ENCODE measurements around the gene CSTPP1.

CSTPP1 gene

DNA sequence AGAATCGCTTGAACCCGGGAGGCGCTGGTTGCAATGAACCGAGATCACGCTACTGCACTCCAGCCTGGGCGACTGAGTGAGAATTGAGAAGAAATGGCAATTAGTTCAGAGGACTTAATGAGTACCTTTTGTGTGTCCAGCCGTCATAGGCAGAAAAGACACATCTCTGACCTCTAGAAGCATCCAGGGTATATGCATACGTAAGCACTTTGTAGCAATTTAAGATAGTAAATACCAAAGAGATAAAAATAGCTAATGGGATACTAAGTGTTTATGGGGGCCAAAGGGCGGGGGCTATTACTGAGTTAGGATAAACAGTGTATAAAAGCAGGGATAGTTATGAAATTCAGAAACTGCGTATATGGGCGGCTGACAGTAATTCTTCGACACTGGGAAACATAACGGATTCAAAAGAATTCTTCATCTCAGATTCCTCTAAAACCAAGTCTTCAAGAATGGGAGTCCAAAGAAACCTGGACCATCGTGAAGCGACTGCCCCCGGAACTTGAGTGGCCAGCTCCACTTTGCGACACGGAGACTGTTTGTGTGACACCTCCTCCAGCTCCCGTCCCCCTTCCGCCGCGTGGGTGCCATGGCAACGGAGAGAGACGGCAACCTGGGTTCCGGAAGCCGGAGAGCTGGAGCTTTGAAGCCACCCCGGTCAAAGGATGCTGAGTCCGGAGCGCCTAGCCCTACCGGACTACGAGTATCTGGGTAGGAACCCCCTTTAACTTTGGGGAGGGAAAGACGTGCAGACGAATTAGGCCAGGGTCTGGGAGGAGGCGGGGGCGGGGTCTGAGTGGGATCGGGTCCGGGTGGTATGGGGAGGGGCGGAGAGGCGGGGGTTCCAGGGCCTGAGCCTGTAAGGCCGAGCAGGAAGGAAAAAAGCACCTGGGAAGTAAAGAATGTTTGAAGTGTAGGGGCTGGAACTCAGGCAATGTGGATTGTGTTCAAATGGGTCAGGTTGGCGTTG, at the start of gene CSTPP1:
Gene CSTPP1, plus strand, starts transcription at position 624 of the 973 bp plus-strand sequence. Its CDS starts 45 bp downstream, at position 669.
- Histone ChIP-seq H3K4me2 (ENCODE audit: insufficient read depth, low read length) (peak within 1 kb of the TSS; percentile 68), H3K79me2 (ENCODE audit: insufficient read depth, low read length) (peaks cover 5% of the 10 kb centered on the region; the same call in 1 of the 2 replicates), H3K9me3 (ENCODE audit: insufficient read depth, low read length, severe bottlenecking) (no peaks in the 10 kb centered on the region), H2AFZ (ENCODE audit: low read depth, low read length) (peak within 1 kb of the TSS; percentile 80), H3K4me1 (ENCODE audit: insufficient read depth, low read length) (peaks cover 16% of the 10 kb centered on the region), H3K27ac (ENCODE audit: low read length) (peak within 1 kb of the TSS; percentile 61), H3K27me3 (ENCODE audit: insufficient read depth, low read length, poor library complexity) (no peaks in the 10 kb centered on the region), H3K4me3 (ENCODE audit: low read depth in 1 of 2, low read length in 2 of 2) (peak within 1 kb of the TSS; percentile 38 to 74; a peak in 3 of 4 replicates), H3K9ac (ENCODE audit: low read depth, low read length) (peak within 1 kb of the TSS; percentile 38), H4K20me1 (ENCODE audit: insufficient read depth, low read length) (no peaks in the 10 kb centered on the region), H3K36me3 (ENCODE audit: insufficient read depth, low read length) (no peaks in the 10 kb centered on the region)
- ATAC-seq (ENCODE audit: insufficient read depth, low read depth) (peak; percentile 97), DNase-seq (peak; percentile 92)
- TF ChIP-seq EZH2 (IDR thresholded peaks at IDR 0.05; ENCODE audit: borderline replicate concordance, low read depth, low read length, severe bottlenecking): no peak
- TF ChIP-seq, protein P1, sequence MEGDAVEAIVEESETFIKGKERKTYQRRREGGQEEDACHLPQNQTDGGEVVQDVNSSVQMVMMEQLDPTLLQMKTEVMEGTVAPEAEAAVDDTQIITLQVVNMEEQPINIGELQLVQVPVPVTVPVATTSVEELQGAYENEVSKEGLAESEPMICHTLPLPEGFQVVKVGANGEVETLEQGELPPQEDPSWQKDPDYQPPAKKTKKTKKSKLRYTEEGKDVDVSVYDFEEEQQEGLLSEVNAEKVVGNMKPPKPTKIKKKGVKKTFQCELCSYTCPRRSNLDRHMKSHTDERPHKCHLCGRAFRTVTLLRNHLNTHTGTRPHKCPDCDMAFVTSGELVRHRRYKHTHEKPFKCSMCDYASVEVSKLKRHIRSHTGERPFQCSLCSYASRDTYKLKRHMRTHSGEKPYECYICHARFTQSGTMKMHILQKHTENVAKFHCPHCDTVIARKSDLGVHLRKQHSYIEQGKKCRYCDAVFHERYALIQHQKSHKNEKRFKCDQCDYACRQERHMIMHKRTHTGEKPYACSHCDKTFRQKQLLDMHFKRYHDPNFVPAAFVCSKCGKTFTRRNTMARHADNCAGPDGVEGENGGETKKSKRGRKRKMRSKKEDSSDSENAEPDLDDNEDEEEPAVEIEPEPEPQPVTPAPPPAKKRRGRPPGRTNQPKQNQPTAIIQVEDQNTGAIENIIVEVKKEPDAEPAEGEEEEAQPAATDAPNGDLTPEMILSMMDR (IDR thresholded peaks at IDR 0.05; ENCODE audit: borderline replicate concordance, extremely low read depth, low read length, poor library complexity, severe bottlenecking): no peak

DNA sequence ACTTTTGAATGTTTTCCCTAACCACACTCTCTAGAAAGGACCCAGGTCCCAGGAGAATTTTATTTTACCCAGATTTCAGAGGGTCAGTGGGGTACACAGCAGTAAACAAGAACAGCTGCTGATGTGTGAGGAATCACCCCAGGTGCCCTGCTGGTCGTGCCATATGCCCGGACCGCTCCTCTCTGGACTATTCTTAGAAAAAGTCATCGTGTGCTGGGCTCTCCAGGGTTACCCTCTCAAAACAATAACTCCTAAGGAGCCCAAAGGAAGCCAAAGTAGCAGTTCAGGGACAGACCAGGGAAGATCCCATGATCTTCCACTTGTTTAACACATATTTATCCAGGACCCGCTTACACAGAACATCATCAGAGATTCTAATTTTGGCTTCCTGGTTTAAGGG, 47.9 kb upstream of the CSTPP1 start:
- no peak overlapping the region for H2AFZ ChIP-seq (ENCODE audit: low read depth, low read length)
- no peak overlapping the region for H3K4me3 ChIP-seq (ENCODE audit: low read depth in 1 of 2, low read length in 2 of 2)
- DNase-seq (no peak), ATAC-seq (ENCODE audit: insufficient read depth, low read depth) (no peak)
- no peaks in the 10 kb centered on the region for H3K36me3 ChIP-seq (ENCODE audit: insufficient read depth, low read length)
- no peak overlapping the region for H3K4me2 ChIP-seq (ENCODE audit: insufficient read depth, low read length)
- H4K20me1 ChIP-seq (ENCODE audit: insufficient read depth, low read length): no peaks in the 10 kb centered on the region
- H3K27ac ChIP-seq (ENCODE audit: low read length): no peak overlapping the region
- H3K4me1 ChIP-seq (ENCODE audit: insufficient read depth, low read length): no peaks in the 10 kb centered on the region
- H3K9ac ChIP-seq (ENCODE audit: low read depth, low read length): no peak overlapping the region
- H3K27me3 ChIP-seq (ENCODE audit: insufficient read depth, low read length, poor library complexity): no peaks in the 10 kb centered on the region
- TF ChIP-seq EZH2 (IDR thresholded peaks at IDR 0.05; ENCODE audit: borderline replicate concordance, low read depth, low read length, severe bottlenecking): no peak
- TF ChIP-seq, protein P1 (IDR thresholded peaks at IDR 0.05; ENCODE audit: borderline replicate concordance, extremely low read depth, low read length, poor library complexity, severe bottlenecking): no peak
- H3K79me2 ChIP-seq (ENCODE audit: insufficient read depth, low read length): no peaks in the 10 kb centered on the region
- no peaks in the 10 kb centered on the region for H3K9me3 ChIP-seq (ENCODE audit: insufficient read depth, low read length, severe bottlenecking)

DNA sequence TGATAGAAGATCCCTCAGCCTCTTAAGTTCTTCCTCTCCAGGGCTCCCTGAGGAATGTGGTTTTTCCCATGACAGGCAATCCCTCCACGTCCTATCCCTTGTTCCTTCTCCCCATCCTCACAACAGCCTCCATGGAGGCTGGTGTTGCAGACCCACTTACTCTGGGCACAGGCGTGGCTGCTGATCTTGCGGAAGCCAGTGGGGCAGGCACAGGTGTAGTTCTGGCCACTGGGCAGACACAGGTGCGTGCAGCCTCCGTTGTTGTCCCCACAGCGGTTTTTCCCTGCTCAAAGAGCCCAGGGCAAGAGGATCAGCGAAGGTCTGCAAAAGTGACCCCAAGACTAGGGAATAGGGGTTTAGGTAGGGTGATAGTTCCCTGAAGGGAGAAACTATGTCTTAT, 47.3 kb upstream of the CSTPP1 start:
- no peak overlapping the region for H3K4me3 ChIP-seq (ENCODE audit: low read depth in 1 of 2, low read length in 2 of 2)
- H3K79me2 ChIP-seq (ENCODE audit: insufficient read depth, low read length): no peaks in the 10 kb centered on the region
- no peaks in the 10 kb centered on the region for H3K4me1 ChIP-seq (ENCODE audit: insufficient read depth, low read length)
- H3K36me3 ChIP-seq (ENCODE audit: insufficient read depth, low read length): no peaks in the 10 kb centered on the region
- no peak for TF ChIP-seq EZH2 (IDR thresholded peaks at IDR 0.05; ENCODE audit: borderline replicate concordance, low read depth, low read length, severe bottlenecking)
- TF ChIP-seq, protein P1 (IDR thresholded peaks at IDR 0.05; ENCODE audit: borderline replicate concordance, extremely low read depth, low read length, poor library complexity, severe bottlenecking): no peak
- H3K27ac ChIP-seq (ENCODE audit: low read length): no peak overlapping the region
- no peak for DNase-seq
- H4K20me1 ChIP-seq (ENCODE audit: insufficient read depth, low read length): no peaks in the 10 kb centered on the region
- no peak overlapping the region for H3K9ac ChIP-seq (ENCODE audit: low read depth, low read length)
- no peaks in the 10 kb centered on the region for H3K27me3 ChIP-seq (ENCODE audit: insufficient read depth, low read length, poor library complexity)
- H2AFZ ChIP-seq (ENCODE audit: low read depth, low read length): no peak overlapping the region
- H3K9me3 ChIP-seq (ENCODE audit: insufficient read depth, low read length, severe bottlenecking): no peaks in the 10 kb centered on the region
- no peak overlapping the region for H3K4me2 ChIP-seq (ENCODE audit: insufficient read depth, low read length)
- ATAC-seq (ENCODE audit: insufficient read depth, low read depth): 0 out of 3 replicates have a peak, but pooled peaks have one; percentile 4

Measured in DND-41 (cell line).